Measurements from ENCODE around the gene SLC16A1. TPM values are rescaled to one million over a fixed set of nuclear protein-coding genes. Genes with fewer than 3 reads are reported as not detected.

Gene SLC16A1
- total RNA-seq, 3 donors from 2014 or later = 15.4 to 28.2 (median 15.7) TPM

DNA sequence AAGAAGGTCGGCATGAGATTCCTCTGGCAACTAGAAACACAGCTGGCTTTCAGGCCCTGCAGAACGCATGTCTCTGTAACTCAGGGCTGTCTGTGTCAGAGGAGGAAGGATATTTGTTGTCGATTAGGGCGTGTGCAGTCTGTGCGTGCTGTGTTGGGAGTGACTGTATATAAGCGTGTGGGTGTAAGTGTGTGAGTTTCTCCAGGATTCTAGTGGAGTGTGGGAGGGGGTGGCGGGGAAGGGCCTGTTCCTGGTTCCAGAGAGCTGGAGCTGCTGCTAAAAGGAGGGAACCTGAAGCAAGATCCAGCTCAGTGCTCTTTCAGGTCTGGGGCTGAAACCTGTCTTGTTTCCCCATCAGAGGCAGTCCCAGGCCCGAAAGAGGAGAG, 74.3 kb downstream of the SLC16A1 start:
- DNase-seq (ENCODE audit: low spot score in 2 of 2) = no peak
- H3K4me1 ChIP-seq = no peaks in the 10 kb centered on the region
- intact Hi-C loops (cut with DNase I; ENCODE audit: low total_unique reads) = no loop called here
- no peaks in the 10 kb centered on the region for H3K9me3 ChIP-seq
- H3K27me3 ChIP-seq = no peaks in the 10 kb centered on the region
- no peaks in the 10 kb centered on the region for H3K36me3 ChIP-seq
- H3K27ac ChIP-seq = peak overlapping the region in 1 of 2 donors; percentile 43
- H3K4me3 ChIP-seq = no peak overlapping the region
- TF ChIP-seq POLR2A (IDR thresholded peaks at IDR 0.05) (no peak), POLR2AphosphoS5 (IDR thresholded peaks at IDR 0.05) (no peak)
- TF ChIP-seq, protein P1, sequence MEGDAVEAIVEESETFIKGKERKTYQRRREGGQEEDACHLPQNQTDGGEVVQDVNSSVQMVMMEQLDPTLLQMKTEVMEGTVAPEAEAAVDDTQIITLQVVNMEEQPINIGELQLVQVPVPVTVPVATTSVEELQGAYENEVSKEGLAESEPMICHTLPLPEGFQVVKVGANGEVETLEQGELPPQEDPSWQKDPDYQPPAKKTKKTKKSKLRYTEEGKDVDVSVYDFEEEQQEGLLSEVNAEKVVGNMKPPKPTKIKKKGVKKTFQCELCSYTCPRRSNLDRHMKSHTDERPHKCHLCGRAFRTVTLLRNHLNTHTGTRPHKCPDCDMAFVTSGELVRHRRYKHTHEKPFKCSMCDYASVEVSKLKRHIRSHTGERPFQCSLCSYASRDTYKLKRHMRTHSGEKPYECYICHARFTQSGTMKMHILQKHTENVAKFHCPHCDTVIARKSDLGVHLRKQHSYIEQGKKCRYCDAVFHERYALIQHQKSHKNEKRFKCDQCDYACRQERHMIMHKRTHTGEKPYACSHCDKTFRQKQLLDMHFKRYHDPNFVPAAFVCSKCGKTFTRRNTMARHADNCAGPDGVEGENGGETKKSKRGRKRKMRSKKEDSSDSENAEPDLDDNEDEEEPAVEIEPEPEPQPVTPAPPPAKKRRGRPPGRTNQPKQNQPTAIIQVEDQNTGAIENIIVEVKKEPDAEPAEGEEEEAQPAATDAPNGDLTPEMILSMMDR (IDR thresholded peaks at IDR 0.05) = no peak

DNA sequence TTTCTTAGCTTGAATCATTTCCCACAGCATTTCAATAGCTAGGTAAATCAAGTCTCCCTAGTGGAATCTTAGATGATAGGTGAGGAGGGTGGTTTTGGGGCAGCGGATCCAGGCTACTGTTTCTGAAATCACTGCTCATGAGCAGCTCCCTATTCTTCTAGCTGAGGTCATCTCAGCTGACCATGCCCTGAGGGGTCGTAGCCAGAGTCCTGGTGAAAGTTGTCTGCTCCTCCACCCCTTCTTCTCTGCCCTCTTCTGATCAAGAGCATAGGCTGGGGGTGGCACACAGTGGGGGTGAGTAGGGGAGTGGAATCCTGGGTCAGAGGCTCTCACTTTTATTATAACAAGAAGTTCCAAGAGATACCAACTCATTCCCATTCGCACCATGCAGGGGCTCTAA, 76.2 kb downstream of the SLC16A1 start:
- no peak overlapping the region for H3K27ac ChIP-seq

DNA sequence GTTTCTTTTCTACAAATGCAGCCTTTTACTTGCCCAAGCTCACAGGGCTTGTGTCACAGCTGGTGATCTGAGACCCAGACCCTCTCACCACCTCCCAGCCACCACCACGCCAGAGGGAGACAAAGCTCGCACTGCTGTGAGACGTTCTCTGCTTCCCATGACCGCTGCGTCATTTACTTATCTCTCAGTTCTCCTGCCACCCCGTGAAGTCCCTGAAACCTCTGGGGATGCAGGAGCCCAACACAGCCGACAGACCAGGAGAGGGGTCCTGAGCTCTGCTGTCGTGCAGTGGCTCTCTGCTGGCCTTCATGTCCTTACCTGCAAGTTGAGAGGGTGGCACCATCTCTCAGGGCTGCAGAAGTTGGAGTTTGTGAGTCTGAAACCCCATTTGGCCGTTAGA, 77.7 kb downstream of the SLC16A1 start:
- Histone ChIP-seq H3K27me3 (no peaks in the 10 kb centered on the region), H3K9me3 (no peaks in the 10 kb centered on the region), H3K27ac (no peak overlapping the region), H3K4me1 (no peaks in the 10 kb centered on the region), H3K4me3 (no peak overlapping the region), H3K36me3 (no peaks in the 10 kb centered on the region)
- TF ChIP-seq, protein P1 (IDR thresholded peaks at IDR 0.05) = no peak
- TF ChIP-seq POLR2AphosphoS5 (IDR thresholded peaks at IDR 0.05) (no peak), POLR2A (IDR thresholded peaks at IDR 0.05) (no peak)
- no peak for DNase-seq (ENCODE audit: low spot score in 2 of 2)
- intact Hi-C loops (cut with DNase I; ENCODE audit: low total_unique reads) = no loop called here

More for the DNA sequence above, 76.2 kb downstream of the SLC16A1 start:
- Histone ChIP-seq H3K27me3 (no peaks in the 10 kb centered on the region), H3K9me3 (no peaks in the 10 kb centered on the region), H3K36me3 (no peaks in the 10 kb centered on the region), H3K4me1 (no peaks in the 10 kb centered on the region), H3K4me3 (no peak overlapping the region)
- no peak for TF ChIP-seq POLR2A (IDR thresholded peaks at IDR 0.05)
- TF ChIP-seq, protein P1 (IDR thresholded peaks at IDR 0.05) = no peak
- TF ChIP-seq POLR2AphosphoS5 (IDR thresholded peaks at IDR 0.05) = no peak
- DNase-seq (ENCODE audit: low spot score in 2 of 2) = no peak
- intact Hi-C loops (cut with DNase I; ENCODE audit: low total_unique reads) = no loop called here

DNA sequence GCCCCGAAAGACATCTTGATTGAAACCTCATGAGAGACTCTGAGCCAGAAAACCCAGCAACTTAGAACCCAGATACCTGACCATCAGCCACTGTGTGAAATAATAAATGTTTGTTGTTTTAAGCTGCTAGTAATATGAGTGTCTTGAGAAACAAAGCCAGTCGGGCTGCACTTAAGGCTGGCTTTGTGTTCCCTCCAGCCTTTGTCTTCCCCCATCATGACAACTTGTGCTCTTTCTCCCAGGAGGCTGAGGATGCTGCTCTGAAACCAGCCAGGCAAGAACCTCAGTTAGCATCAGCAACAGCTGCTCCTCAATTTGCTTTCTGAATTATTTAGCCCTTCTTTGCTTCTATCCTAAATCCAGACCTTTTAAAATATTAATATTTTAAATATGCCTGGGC, 78.2 kb downstream of the SLC16A1 start:
- intact Hi-C loops (cut with DNase I; ENCODE audit: low total_unique reads) = no loop called here
- Histone ChIP-seq H3K4me1 (no peaks in the 10 kb centered on the region), H3K27me3 (no peaks in the 10 kb centered on the region), H3K27ac (no peak overlapping the region), H3K9me3 (no peaks in the 10 kb centered on the region), H3K4me3 (no peak overlapping the region), H3K36me3 (no peaks in the 10 kb centered on the region)
- TF ChIP-seq POLR2A (IDR thresholded peaks at IDR 0.05) (no peak), POLR2AphosphoS5 (IDR thresholded peaks at IDR 0.05) (no peak)
- TF ChIP-seq, protein P1 (IDR thresholded peaks at IDR 0.05) = no peak
- no peak for DNase-seq (ENCODE audit: low spot score in 2 of 2)

DNA sequence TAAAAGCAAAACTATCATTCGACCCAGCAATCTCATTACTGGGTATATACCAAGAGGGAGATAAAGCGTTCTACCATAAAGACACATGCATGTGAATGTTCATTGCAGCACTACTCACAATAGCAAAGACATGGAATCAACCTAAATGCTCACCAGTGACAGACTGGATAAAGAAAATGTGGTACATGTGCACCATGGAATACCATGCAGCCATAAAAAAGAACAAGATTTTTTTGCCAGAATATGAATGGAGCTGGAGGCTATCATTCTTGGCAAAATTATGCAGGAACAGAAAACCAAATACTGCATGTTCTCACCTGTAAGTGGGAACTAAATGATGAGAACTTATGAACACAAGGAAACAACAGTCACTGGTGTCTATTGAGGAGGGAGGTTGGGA, 79.7 kb downstream of the SLC16A1 start:
- H3K27me3 ChIP-seq = no peaks in the 10 kb centered on the region
- no peaks in the 10 kb centered on the region for H3K36me3 ChIP-seq
- no peaks in the 10 kb centered on the region for H3K9me3 ChIP-seq
- H3K4me1 ChIP-seq = no peaks in the 10 kb centered on the region
- TF ChIP-seq POLR2AphosphoS5 (IDR thresholded peaks at IDR 0.05) (no peak), POLR2A (IDR thresholded peaks at IDR 0.05) (no peak)
- TF ChIP-seq, protein P1 (IDR thresholded peaks at IDR 0.05) = no peak
- DNase-seq (ENCODE audit: low spot score in 2 of 2) = no peak
- H3K4me3 ChIP-seq = no peak overlapping the region
- intact Hi-C loops (cut with DNase I; ENCODE audit: low total_unique reads) = no loop called here
- H3K27ac ChIP-seq = no peak overlapping the region

Data from breast epithelium (tissue), 4 donors.